Stimulated activated CD8-positive, alpha-beta memory T cell treated with anti-CD3 and anti-CD28 coated beads, Interleukin-4, amount 100 ng/mL, for 24 hours (primary cell): ENCODE data around the gene RPS6KB2.
"Not testable (repeated sequence)": the region's sequence is repeated elsewhere in the genome, so short reads cannot be mapped to it uniquely, and the experiment has no call there.

ENCODE experiments used
- DNase-seq: peaks from one replicate; pipeline ENCODE4 v3.0.0-alpha.2; 2020; ENCODE audit warnings: low read depth

RPS6KB2 gene

DNA sequence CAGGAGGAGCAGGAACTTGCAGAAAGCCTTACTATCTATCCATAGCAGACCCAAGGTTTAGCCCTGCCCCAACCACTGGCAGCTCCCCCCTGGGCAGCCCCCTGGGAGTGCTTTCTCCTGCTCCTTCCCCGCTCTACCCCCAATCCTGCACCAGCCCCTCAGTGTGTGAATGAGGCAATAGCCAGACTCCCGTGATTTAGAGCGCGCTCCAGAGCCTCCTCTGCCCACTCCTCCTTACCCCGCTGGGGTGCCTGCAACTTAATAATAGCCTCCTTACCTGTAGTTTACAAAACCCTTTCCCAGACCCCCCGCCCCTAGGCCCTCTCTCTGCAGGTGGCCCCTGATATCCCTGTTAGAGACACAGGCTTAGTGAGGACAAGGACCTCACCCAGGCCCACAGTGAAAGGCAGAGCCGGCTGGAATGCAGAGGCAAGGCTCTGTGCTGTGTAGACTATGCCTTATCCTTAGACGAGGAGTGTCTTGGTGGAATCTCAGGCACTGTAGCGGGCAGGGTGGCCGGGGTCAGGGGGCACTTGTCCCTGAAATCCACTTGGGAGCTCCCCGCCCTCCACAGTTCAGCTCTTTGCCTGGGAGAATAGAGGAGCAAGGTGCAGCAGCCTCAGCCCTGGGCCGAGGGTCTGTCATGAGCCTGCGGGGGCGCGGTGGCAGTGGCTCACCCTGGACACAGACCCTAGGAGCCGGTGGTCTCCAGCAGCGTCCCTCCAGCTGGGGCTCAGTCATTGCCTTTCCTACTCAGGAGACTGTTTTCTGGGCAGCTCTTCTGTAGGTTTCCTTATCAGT, 17.1 kb upstream of the RPS6KB2 start:
- DNase-seq = no peak

DNA sequence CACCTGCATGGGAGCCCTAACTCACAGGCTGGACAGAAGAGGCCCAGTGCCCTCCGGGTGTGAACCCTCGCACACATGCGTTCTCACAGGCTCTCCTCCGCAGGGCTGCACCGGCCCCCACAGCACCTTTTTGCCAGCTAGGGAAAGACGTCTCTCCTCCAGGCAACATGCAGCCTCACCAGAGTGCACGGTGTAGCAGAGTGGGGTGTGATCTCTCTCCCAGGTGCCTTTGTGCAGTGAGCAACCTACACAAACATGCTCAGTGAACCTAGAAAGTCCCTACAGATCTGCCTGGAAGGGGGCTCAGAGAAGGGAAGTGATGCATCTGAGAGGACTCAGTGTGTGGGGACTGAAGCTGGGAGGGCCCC, 16.5 kb upstream of the RPS6KB2 start:
- no peak for DNase-seq

DNA sequence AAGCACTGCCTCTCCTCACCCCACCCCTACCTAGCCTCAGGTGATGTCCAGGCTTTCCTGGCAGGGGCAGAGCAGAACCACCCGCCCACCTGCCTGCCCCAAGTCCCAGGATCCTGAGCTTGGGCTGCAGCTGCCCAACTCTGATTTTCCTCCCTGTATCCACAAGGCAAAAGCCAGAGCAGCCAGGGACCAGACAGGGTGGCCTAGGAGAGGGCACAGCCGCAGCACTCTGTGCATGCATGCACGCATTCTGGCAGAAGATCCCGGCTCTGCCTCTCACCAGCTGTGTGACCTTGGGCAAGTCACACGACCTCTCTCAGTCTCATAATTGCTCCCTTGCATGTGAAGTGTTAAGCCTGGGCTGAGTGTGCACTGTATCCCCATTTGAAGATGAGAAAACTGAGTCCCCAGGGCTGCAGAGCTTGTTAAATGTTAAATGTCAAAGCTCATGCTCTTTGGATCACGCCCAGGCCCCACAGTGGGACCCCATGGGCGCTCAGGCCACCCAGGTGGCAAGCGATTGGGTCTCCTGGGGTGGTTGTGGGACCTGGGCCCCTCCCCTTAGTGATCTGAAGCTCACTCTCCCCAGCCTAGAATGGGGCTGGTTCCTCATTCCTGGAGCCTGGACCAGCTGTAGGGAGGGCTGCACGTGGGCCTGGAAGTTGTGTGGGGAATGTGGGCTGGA, 15.7 kb upstream of the RPS6KB2 start:
- DNase-seq = no peak

DNA sequence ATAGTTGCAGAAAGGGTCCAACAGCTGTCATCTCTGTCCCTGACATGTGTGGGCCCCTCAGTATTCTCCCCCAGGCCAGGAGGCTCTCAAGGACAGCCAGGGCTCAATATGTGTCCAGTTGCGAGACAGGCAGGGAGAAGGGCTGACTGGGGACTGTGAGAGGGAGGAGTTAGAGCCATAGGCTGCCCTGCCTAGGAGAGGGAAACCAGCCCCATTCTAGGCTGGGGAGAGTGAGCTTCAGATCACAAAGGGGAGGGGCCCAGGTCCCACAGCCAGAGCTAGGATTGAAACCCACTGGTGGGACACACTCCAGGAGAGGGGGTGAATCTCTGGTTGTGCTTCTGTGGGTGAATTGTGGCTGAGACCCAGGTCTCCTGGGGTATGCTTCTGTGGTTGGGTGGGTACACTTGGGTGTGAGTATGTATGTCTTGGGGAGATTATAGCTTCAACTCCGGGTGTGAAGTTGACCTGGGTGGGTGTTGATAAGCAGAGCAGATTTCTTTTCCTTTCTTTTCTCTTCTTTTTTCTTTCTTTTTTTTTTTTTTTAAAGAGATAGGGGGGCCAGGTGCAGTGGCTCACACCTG, 14.9 kb upstream of the RPS6KB2 start:
- no peak for DNase-seq

DNA sequence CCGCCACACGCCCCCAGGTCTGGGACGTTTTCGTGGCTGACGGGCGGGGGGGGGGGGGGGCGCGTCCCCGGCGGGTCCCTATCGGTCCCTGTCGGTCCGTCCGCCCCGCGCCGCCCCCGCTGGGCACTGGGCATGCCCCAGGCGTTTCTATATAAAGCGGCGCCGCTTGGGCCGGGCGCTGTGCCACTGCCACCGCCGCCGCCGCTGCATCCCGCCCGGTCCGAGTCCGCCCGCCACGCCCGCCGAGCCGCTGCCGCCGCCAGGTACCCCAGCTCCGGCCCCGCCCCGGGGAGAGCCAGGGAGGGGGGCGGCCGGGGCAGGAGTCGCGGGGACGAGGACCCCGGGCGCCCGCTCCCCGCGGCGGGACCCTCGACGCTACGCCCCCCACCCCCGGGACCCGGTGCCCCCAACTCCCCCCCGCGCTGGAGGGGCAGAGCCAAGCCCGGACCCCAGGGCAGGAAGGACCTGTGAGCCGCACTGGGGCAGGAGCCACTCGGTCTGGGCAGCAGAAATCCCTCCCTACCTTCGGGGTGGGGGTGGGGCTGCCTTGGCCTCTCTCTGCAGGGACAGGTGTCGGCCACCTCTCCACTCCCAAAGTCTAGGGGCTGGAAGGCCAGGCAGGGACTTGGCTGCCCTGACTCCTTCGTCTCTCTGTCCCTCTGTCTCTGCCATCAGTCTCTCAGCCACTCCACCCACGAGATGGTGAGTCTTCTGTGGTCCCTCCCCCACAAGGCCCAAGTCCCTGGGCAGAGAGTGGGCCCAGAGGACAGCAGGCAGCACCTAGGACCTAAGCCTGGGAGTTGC, 12.6 kb upstream of the RPS6KB2 start, which contains the start of gene CARNS1:
Gene CARNS1, plus strand, starts transcription at position 178 of the 804 bp plus-strand sequence. Its CDS starts 522 bp downstream, at position 700.
- no peak for DNase-seq

DNA sequence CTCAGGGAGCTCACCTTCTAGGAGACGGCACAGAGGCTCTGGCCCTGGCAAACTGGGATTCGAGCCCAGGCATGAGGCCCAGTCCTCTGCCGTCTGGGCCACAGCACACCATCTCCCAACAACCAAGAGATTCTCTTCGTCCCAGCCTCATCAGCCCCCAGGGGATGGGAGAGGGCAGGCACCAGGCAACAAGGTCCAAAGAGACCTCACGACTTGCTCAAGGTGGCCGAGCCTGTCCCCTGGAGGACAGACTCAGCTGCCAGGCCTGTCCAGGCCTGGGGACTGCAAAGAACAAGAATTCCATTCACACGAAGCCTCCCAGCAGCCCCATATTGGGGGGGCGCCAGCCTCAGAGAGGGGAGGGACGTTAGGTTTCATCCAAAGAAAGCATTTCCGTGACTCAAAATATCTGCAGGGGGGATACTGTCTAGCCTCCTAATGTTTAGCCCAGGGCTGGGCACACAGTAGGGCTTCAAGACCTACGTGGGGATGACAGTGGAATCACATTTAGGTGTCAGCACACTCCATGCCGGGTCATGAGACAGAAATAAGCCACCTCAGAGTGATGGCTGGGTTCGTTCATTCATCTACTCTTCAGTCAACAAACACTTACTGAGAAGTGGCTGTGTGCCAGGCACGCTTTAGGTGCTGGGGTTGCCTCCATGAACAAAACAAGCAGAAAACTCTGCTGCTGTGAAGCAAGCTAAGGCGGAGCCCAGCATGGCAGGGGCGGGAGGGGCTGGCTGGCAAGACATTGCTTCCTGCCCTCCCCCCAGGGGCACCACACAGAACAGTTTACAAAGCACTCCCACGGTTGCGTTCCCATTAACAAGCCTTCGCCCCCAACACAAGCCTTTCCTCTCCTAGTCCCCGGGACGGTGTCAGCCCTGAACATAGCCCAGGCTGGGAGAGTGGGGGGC, 11.6 kb upstream of the RPS6KB2 start:
- DNase-seq = no peak

DNA sequence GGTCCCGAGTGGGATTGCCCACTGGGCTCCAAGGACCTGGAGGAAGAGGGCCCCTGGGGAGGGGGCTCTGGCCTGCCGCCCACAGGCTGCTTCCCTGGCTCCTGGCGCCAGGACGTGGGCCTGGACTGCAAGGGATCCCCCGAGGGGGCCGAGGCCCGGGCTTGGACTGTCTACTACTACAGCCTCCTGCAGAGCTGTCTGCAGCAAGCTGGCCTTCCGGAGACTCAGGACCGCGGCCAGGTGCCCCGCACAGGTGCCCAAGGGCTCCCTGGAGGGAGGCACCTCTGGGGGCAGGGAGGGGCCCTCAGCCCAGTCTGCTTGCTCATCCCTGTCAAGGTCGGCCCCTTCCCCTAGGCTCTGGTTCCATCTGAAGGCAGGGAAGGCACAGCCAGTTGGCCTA, 10.9 kb upstream of the RPS6KB2 start:
- DNase-seq = no peak

DNA sequence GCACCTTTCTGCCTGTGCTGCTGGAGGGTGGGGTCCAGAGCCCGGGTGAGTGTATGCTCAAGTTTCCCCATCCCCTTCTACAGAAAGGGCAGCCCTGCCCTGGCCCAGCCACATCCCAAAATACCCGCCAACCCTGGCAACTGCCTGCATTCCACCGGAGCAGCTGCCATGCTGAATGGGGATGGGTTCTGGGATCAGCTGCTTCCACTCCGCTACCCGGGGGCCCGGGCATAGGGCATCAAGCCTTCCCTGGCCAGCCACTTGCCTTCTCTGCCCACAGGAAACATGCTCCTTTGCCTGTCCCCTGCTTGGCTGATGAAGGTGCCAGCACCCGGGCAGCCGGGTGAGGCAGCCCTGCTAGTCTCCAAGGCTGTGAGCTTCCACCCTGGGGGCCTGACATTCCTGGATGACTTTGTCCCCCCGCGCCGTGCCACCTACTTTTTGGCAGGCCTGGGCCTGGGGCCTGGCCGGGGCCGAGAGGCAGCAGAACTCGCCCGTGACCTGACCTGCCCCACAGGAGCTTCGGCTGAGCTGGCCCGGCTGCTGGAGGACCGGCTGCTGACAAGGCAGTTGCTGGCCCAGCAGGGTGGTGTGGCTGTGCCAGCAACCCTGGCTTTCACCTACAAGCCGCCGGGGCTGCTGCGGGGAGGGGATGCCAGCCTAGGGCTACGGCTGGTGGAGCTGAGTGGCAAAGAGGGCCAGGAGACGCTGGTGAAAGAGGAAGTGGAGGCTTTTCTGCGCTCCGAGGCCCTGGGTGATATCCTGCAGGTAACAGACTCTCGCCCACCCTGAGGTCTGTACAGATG, 9.6 kb upstream of the RPS6KB2 start:
- DNase-seq = no peak

DNA sequence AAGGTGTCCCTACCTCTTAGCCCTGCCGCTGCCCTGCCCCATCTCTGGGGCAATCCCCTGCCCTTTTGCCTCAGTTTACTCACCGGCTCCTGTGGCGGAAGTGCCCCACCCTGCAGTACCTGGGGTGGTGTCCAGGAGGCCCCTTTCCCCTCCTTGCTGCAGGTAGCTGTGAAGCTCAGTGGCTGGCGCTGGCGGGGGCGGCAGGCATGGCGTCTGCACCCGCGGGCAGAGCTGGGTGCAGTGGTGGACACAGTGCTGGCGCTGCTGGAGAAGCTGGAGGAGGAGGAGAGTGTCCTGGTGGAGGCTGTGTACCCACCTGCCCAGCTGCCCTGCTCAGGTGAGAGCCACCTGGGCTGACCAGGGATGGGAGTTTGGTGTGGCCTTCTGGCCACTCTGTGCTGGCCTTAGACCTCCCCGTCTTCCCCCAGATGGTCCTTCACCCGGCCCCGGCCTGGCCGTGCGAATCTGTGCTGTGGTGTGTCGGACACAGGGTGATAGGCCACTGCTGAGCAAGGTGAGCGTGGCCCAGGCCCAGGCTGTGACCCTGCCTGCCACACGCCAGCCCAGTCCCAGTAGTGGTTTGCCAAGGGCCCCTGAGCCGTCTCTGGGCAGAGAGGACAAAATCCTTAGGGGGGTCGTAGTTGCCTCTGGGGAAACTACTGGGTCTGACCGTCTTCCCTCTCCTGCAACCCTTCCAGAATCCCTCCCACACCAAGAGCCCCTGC, 8.8 kb upstream of the RPS6KB2 start:
- no peak for DNase-seq

DNA sequence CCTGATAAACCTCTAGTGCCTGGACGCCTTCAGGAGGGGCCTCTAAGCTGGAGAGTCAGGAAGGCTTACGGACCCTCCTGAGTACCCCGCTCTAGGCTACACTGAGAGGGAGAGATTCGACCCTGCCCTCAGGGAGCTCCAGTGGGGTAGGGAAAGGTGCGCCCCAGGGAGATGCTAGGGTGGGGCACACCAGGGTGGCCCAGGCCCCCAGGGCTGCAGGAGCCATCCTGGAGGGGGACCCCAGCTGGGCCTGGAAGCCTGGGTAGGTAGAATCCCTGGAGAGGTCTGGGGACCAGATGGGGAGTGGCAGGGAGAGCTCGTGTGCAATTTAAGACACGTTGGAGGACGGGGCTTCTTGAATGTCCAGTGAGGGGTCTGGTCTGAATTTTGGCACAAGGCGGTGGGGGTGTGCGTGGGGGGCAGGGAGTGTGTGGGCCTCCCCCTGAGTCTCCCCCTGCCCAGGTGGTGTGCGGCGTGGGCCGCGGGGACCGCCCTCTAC, 8.1 kb upstream of the RPS6KB2 start:
- DNase-seq = no peak

DNA sequence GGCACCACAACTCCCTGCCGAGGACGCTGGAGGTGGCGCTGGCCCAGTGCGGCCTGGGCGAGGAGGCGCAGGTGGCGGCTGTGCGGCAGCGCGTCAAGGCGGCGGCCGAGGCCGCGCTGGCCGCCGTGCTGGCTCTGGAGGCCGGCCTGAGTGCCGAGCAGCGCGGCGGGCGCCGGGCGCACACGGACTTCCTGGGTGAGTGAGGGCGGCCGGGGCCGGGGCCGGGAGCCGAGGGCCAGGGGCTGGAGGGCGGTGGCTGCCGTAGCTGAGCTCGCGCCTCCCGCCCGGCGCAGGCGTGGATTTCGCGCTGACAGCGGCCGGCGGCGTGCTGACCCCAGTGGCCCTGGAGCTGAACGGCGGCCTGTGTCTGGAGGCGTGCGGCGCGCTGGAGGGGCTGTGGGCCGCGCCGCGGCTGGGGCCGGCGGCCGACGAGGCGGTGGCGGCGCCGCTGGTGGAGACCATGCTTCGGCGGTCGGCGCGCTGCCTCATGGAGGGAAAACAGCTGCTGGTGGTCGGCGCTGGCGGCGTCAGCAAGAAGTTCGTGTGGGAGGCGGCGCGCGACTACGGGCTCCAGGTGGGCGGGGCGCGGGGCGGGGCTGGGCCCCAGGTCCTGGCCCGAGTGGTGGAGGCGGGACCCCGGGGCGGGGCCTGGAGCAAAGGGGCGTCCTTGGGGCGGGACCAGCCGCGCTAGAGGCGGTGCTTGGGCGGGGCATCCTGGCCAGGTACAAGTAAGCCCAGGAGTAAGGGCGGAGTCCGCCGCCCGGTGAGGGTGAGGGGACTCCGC, 7.5 kb upstream of the RPS6KB2 start:
- peak; percentile 97 for DNase-seq

DNA sequence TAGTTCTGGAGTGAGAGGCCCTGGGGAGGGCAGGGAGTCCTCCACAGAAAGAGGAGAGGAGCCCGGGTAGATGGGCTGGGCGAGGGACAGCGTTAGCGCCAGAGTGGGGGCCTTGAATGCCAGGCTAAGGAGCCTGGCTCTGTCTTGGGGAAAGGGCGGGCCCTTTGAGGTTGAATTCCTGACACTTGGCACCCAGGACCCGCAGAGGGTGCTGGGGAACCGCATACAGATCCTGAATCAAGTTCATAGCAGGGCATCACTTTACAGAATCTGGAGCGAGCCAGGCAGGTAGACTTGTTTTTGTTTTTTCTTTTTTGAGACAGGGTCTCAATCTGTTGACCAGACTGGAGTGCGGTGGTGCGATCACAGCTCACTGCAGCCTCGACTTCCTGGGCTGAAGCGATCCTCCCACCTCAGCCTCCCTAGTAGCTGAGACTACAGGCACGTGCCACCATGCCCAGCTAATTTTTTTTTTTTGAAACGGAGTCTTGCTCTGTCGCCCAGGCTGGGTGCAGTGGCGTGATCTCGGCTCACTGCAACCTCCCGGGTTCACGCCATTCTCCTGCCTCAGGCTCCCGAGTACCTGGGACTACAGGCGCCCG, 6.8 kb upstream of the RPS6KB2 start:
- no peak for DNase-seq

DNA sequence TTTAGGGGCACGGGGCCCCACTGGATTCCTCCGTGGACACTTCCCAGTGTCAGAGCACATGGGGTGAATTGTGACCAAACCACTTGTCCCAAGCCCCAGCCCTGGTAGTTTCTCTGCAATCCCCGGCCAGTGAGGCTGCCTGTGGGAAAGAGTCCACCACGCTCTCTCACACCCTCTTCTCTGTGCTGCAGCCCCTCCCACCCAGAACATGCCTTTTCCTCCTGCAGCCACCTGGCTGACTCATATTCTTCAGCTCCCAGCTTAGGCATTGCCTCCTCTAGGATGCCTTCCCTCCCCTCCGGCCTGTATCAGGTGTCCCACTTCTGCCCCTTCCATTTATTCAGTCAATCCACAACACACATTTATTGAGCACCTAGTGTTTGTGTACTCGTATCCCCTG, 5.4 kb upstream of the RPS6KB2 start:
- DNase-seq = no peak

DNA sequence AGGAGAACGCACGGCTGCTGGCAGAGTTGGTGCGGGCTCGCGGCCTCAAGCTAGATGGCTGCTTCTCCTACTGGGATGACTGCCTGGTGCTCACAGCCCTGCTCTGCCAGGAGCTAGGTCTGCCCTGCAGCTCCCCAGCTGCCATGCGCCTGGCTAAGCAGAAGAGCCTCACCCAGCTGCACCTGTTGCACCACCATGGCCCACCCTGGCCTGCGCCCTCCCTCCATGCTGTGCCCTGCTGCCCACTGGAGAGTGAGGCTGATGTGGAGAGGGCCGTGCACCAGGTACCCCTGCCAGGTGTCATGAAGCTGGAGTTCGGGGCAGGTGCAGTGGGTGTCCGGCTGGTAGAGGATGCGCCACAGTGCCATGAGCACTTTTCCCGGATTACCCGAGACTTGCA, 4.8 kb upstream of the RPS6KB2 start:
- DNase-seq = no peak

DNA sequence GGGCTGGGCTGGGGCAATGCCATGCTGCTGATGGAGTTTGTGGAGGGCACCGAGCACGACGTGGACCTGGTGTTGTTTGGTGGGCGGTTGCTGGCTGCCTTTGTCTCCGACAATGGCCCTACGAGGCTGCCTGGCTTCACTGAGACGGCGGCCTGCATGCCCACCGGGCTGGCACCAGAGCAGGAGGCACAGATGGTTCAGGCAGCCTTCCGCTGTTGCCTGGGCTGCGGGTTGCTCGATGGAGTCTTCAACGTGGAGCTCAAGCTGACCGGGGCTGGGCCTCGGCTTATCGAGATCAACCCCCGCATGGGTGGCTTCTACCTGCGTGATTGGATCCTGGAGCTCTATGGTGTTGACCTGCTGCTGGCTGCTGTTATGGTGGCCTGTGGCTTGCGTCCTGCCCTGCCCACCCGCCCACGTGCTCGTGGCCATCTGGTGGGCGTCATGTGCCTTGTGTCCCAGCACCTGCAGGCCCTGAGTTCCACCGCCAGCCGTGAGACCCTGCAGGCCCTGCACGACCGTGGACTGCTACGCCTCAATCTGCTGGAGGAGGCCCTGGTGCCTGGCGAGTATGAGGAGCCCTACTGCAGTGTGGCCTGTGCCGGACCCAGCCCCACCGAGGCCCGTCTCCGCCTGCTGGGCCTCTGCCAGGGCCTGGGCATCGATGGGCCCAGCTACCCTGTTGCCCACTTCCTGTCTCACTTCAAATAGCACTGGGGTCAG, 4.2 kb upstream of the RPS6KB2 start:
- no peak for DNase-seq

DNA sequence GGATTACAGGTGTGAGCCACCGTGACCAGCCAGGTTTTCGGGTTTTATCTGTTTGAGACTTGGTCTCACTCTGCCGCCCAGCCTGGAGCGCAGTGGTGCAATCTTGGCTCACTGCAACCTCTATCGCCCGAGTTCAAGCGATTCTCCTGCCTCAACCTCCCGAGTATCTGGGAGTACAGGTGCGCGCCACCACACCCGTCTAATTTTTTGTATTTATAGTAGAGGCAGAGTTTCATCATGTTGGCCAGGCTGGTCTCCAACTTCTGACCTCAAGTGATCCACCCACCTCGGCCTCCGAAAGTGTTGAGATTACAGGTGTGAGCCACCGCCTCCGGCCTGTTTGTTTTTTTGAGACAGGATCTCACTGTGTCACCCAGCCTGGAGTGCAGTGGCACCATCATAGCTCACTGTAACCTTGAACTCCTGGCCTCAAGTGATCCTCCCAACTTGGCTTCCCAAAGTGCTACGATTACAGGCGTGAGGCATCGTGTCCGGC, 882 bp upstream of the RPS6KB2 start:
- DNase-seq = not testable (repeated sequence)

DNA sequence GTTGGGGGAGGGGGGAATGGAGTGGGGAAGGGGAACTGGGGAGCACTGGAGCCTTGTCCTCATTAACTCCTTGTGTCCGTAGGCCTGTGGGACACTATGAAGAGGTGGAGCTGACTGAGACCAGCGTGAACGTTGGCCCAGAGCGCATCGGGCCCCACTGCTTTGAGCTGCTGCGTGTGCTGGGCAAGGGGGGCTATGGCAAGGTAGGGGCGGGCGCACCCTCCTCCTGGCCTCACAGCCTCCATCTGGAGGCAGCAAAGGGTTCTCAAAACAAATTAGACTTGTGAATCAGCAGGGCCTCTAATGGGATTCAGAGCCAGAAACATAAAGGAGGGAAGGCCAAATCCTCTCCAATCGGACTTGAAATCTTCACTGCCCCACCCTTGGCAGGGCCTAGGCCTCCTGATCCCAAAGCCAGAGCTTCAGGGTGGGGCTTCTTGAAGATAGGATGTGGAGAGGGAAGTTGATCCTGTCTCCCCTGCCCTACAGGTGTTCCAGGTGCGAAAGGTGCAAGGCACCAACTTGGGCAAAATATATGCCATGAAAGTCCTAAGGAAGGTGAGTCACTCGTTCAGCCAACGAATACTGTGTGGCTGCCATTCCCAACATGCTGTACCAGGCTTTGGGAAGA, 859 bp downstream of the RPS6KB2 start:
- no peak for DNase-seq
